K562 (cell line): Measurements from ENCODE around the gene PXMP2. TPM values are rescaled to one million over a fixed set of nuclear protein-coding genes. Genes with fewer than 3 reads are reported as not detected.

Experiments used
- ATAC-seq: fragments of 200-7000 bp; cut with Tn5 transposase; 3 replicates; pipeline ENCODE4 v1.9.1; 2020; ENCODE audit warnings: moderate library complexity
- BruUV-seq: library from RNA; stranded (reverse); fragments of 400-500 nt; replicated peaks from 2 replicates; lab custom pipeline; 2021; lab: Mats Ljungman, UMichigan
- CTCF ChIA-PET: fragments of 300-600 bp; formaldehyde crosslinking; extraction: SDS; loops from one replicate; lab custom pipeline; 2021; ENCODE audit warnings: low intra/inter-chr PET ratio; lab: Yijun Ruan, JAX
- POLR2A ChIA-PET: fragments of 300-600, 350-650 bp; sonication (Branson Sonifier 250); formaldehyde crosslinking; extraction: SDS; loops from one replicate; lab custom pipeline; 2021; ENCODE audit warnings: antibody characterized with exemption, inconsistent platforms; lab: Yijun Ruan, JAX
- DNase-seq, 4 experiments: peaks; one replicate each; pipeline versions ENCODE4 v3.0.0 to v3.0.0-alpha.2; 2011 to 2018; ENCODE audit warnings: low spot score in 3 of 4, mixed read lengths in 3 of 4; ENCODE audit errors: extremely low read depth in 1 of 4
- FAIRE-seq: peaks from 2 replicates; lab custom pipeline; 2011; peaks lifted over from hg19 to GRCh38; lab: Jason Lieb, UNC
- H2AFZ ChIP-seq: 2 replicates; pipeline ENCODE4 v1.6.0; 2011; ENCODE audit warnings: low read depth, low read length, control low read depth, inconsistent platforms
- H3K27ac ChIP-seq: fragments of 200-600 bp; 3 replicates; pipeline ENCODE4 v1.8.0; 2011; ENCODE audit warnings: low read depth, mild to moderate bottlenecking, control low read depth, inconsistent platforms, low read length, moderate library complexity, mixed read lengths; ENCODE audit errors: extremely low read depth
- H3K27me3 ChIP-seq, 2 experiments: fragments of 300-600 bp in 1 of 2; 2 replicates in 1 of 2; 3 replicates in 1 of 2; pipeline versions ENCODE4 v1.6.0 to v1.8.0; 2011; ENCODE audit warnings: inconsistent platforms in 2 of 2, low read length in 2 of 2, mild to moderate bottlenecking in 1 of 2, mixed read lengths in 1 of 2, moderate library complexity in 1 of 2; ENCODE audit not compliant: control insufficient read depth in 2 of 2, insufficient read depth in 2 of 2
- H3K36me3 ChIP-seq: fragments of 300-600 bp; 3 replicates; pipeline ENCODE4 v1.8.0; 2011; ENCODE audit warnings: mild to moderate bottlenecking, low read length, inconsistent platforms; ENCODE audit not compliant: control insufficient read depth, insufficient read depth
- H3K4me1 ChIP-seq, 2 experiments: fragments of 200-600 bp in 1 of 2; replicated peaks in 1 of 2; 2 replicates in 1 of 2; 3 replicates in 1 of 2; pipeline versions ENCODE4 v1.5.1 to v1.8.0; 2011; ENCODE audit warnings: inconsistent platforms in 2 of 2, low read length in 2 of 2, mild to moderate bottlenecking in 1 of 2, mixed read lengths in 1 of 2, moderate library complexity in 1 of 2; ENCODE audit not compliant: control insufficient read depth in 2 of 2, insufficient read depth in 2 of 2
- H3K4me2 ChIP-seq: 2 replicates; pipeline ENCODE4 v1.6.1; 2011; ENCODE audit warnings: low read length, control low read depth, inconsistent platforms, mixed read lengths; ENCODE audit not compliant: insufficient read depth
- H3K4me3 ChIP-seq: fragments of 200-600 bp; sonication (generic), shearing (Covaris generic); 2 replicates; pipeline ENCODE4 v1.5.1; 2016; ENCODE audit warnings: control low read depth, inconsistent platforms
- H3K79me2 ChIP-seq: fragments of 200-600 bp; 3 replicates; pipeline ENCODE4 v1.8.0; 2011; ENCODE audit warnings: low read length, inconsistent platforms; ENCODE audit not compliant: control insufficient read depth, insufficient read depth
- H3K9ac ChIP-seq, 2 experiments: 2 replicates each; pipeline versions ENCODE4 v1.6.0 to v1.6.1; 2011; ENCODE audit warnings: low read depth in 2 of 2, low read length in 2 of 2, control low read depth in 1 of 2, inconsistent platforms in 1 of 2, mild to moderate bottlenecking in 1 of 2, mixed read lengths in 1 of 2; ENCODE audit not compliant: insufficient read depth in 1 of 2
- H3K9me1 ChIP-seq: one replicate; pipeline ENCODE4 v1.6.0; 2011; ENCODE audit warnings: inconsistent platforms, mild to moderate bottlenecking, low read length, moderate library complexity; ENCODE audit not compliant: control insufficient read depth, insufficient read depth
- H3K9me3 ChIP-seq: replicated peaks from 2 replicates; pipeline ENCODE4 v1.5.1; 2011; ENCODE audit warnings: low read depth, low read length, inconsistent platforms; ENCODE audit not compliant: control insufficient read depth, insufficient read depth
- H4K20me1 ChIP-seq: replicated peaks from 2 replicates; pipeline ENCODE4 v1.6.1; 2011; ENCODE audit warnings: low read length, inconsistent platforms, mixed read lengths; ENCODE audit not compliant: control insufficient read depth, insufficient read depth
- CHD1 ChIP-seq: fragments of 200-600 bp; sonication (generic); IDR thresholded peaks from one replicate; pipeline ENCODE4 v1.6.1; 2012; ENCODE audit warnings: mild to moderate bottlenecking, moderate library complexity, low read length, inconsistent platforms
- ETS1 ChIP-seq: conservative IDR thresholded peaks from 2 replicates; pipeline ENCODE4 v1.6.1; 2011; ENCODE audit warnings: low read depth, mild to moderate bottlenecking, low read length; ENCODE audit not compliant: control insufficient read depth
- KLF6 ChIP-seq: fragments of 250-450 bp; sonication (Bioruptor Pico); IDR thresholded peaks from 2 replicates; pipeline ENCODE4 v1.4.0; 2020; ENCODE audit warnings: mild to moderate bottlenecking, moderate library complexity, borderline replicate concordance
- MCM3 ChIP-seq: fragments of 450-650 bp; IDR thresholded peaks from 2 replicates; pipeline ENCODE4 v1.6.1; 2016
- MTF1 ChIP-seq: fragments of 250-450 bp; sonication (Bioruptor Pico); IDR thresholded peaks from 2 replicates; pipeline ENCODE4 v1.9.0; 2021; ENCODE audit warnings: moderate library complexity, mild to moderate bottlenecking, inconsistent platforms, borderline replicate concordance
- RERE ChIP-seq: sonication (generic); formaldehyde crosslinking; IDR thresholded peaks from 2 replicates; pipeline ENCODE4 v1.8.0; 2023; ENCODE audit warnings: missing genetic modification reagents, mild to moderate bottlenecking, borderline replicate concordance
- SMAD4 ChIP-seq: fragments of 250-450 bp; sonication (Bioruptor Pico); conservative IDR thresholded peaks from 2 replicates; pipeline ENCODE4 v1.8.0; 2021; ENCODE audit warnings: inconsistent platforms, mild to moderate bottlenecking, moderate library complexity
- TCF7 ChIP-seq: sonication (generic); IDR thresholded peaks from 2 replicates; pipeline ENCODE4 v1.6.1; 2016; ENCODE audit warnings: antibody characterized with exemption, borderline replicate concordance
- ZNF584 ChIP-seq: fragments of 200-800 bp; sonication (Bioruptor generic); IDR thresholded peaks from 2 replicates; pipeline ENCODE4 v1.6.1; 2016; ENCODE audit warnings: low read depth, mild to moderate bottlenecking, missing genetic modification characterization, missing compliant biosample characterization
- WGBS: fragments of 100-300 bp; shearing (Covaris generic); methylation state at CpG from one replicate; pipeline ENCODE4 v1.1.6; 2016; ENCODE audit warnings: low coverage, mixed read lengths; ENCODE audit not compliant: insufficient coverage; ENCODE audit errors: missing lambda C conversion rate; 5-methylcytosine and 5-hydroxymethylcytosine counted together
- in situ Hi-C: fragments of 300-500 bp; cut with MboI; formaldehyde crosslinking; loops from 4 replicates; pipeline ENCODE4 v1.15.0; 2018; ENCODE audit warnings: inconsistent platforms, mixed read lengths
- intact Hi-C: fragments of 100-400 bp; cut with micrococcal nuclease; formaldehyde crosslinking; loops from 2 replicates; pipeline ENCODE4 v1.14.2; 2022
- polyA plus RNA-seq, 8 experiments: library from polyadenylated mRNA; depleted of rRNA in 4 of 8; stranded (reverse) in 5 of 8; unstranded in 3 of 8; fragments of >200 nt; fragmentation: Nextera tagmentation in 2 of 8; fragmentation: Illumina TruSeq in 1 of 8; extraction: Ambion mirVana in 2 of 8; extraction: Trizol in 1 of 8; gene quantifications; 2 replicates each; pipeline versions ENCODE4 v1.2.1 to v1.2.3, GENCODE V29; 2011 to 2014; ENCODE audit warnings: inconsistent platforms in 1 of 8, missing spikeins in 1 of 8
- total RNA-seq, 7 experiments: library from RNA; depleted of rRNA in 6 of 7; stranded (reverse); fragments of >200 nt in 6 of 7; fragmentation: Illumina TruSeq in 2 of 7; extraction: Trizol in 2 of 7; gene quantifications; 2 replicates each; pipeline versions ENCODE4 v1.2.1 to v1.2.3, GENCODE V29; 2011 to 2021; ENCODE audit warnings: low replicate concordance in 1 of 7
- TF ChIP-seq, protein P1 (sequence below): fragments of 150-350 bp; conservative IDR thresholded peaks from 2 replicates; pipeline ENCODE4 v1.6.1; 2014; ENCODE audit warnings: low read length
- TF ChIP-seq, protein P2 (sequence below): sonication (generic); formaldehyde crosslinking; IDR thresholded peaks from 2 replicates; pipeline ENCODE4 v1.8.0; 2023; ENCODE audit warnings: mild to moderate bottlenecking, missing genetic modification reagents

PXMP2 gene
- total and polyA plus RNA-seq, 9 of the 15 experiments (the other 6 are each of a cell fraction or from before 2014, with no cell fraction given), result 3.0 to 66.1 (median 44.7) TPM

DNA sequence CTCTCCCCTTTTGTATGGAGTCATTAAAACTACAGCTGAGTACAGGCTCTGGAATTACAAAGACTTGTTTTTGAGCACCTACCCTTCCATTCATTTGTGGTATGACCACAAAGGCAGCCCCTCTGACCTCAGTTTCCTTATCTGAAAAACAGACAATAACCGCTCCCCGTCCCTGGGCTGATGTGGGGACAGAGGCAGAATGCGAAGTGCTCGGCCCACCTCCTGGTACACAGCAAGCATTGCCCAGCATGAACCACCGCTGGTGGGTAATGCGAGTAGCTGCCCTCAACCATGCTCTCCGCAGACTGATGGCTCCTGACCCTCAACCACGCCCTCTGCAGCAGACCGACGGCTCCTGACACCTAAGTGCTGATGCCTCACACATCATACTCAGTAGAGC is 46.5 kb upstream of the PXMP2 start:
- Histone ChIP-seq H2AFZ (no peak overlapping the region), H3K4me3 (no peak overlapping the region), H3K9ac (no peak overlapping the region), H3K9me3 (no peaks in the 10 kb centered on the region), H3K27me3 (no peaks in the 10 kb centered on the region), H3K4me2 (no peak overlapping the region), H3K79me2 (no peaks in the 10 kb centered on the region; the same call in 2 of the 3 replicates), H3K9me1 (no peaks in the 10 kb centered on the region), H3K27ac (no peak overlapping the region), H4K20me1 (peaks cover 10% of the 10 kb centered on the region; the same call in 1 of the 2 replicates), H3K36me3 (peaks cover 93% of the 10 kb centered on the region), H3K4me1 (peaks cover 0 to 6% of the 10 kb centered on the region in 2 experiments; a peak in 2 of 5 replicates)
- DNase-seq, result no peak
- TF ChIP-seq MTF1 (no peak), ZNF584 (CRISPR knock-in tag) (no peak), RERE (no peak), CHD1 (no peak), ETS1 (no peak), MCM3 (no peak), SMAD4 (no peak), KLF6 (CRISPR knock-in tag) (no peak), TCF7 (no peak)
- TF ChIP-seq, protein P1, sequence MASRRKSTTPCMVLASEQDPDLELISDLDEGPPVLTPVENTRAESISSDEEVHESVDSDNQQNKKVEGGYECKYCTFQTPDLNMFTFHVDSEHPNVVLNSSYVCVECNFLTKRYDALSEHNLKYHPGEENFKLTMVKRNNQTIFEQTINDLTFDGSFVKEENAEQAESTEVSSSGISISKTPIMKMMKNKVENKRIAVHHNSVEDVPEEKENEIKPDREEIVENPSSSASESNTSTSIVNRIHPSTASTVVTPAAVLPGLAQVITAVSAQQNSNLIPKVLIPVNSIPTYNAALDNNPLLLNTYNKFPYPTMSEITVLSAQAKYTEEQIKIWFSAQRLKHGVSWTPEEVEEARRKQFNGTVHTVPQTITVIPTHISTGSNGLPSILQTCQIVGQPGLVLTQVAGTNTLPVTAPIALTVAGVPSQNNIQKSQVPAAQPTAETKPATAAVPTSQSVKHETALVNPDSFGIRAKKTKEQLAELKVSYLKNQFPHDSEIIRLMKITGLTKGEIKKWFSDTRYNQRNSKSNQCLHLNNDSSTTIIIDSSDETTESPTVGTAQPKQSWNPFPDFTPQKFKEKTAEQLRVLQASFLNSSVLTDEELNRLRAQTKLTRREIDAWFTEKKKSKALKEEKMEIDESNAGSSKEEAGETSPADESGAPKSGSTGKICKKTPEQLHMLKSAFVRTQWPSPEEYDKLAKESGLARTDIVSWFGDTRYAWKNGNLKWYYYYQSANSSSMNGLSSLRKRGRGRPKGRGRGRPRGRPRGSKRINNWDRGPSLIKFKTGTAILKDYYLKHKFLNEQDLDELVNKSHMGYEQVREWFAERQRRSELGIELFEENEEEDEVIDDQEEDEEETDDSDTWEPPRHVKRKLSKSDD, result no peak
- TF ChIP-seq, protein P2, sequence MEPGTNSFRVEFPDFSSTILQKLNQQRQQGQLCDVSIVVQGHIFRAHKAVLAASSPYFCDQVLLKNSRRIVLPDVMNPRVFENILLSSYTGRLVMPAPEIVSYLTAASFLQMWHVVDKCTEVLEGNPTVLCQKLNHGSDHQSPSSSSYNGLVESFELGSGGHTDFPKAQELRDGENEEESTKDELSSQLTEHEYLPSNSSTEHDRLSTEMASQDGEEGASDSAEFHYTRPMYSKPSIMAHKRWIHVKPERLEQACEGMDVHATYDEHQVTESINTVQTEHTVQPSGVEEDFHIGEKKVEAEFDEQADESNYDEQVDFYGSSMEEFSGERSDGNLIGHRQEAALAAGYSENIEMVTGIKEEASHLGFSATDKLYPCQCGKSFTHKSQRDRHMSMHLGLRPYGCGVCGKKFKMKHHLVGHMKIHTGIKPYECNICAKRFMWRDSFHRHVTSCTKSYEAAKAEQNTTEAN, result no peak
- no peak for ATAC-seq
- in situ Hi-C loops, result no loop called here
- ChIA-PET POLR2A (interaction anchor here (0.6 kb wide), 1 partner anchor 182 kb away, joined by 3 read pairs; no protein-coding TSS in a partner anchor), CTCF (no interaction called here)
- intact Hi-C loops, result no loop called here
- WGBS, result 80% methylated on average over 10 of the region's 10 CpGs
- FAIRE-seq, result no peak
- BruUV-seq, result no TSS peak
